ENCODE results near the gene LRRC74B.
"Not testable (repeated sequence)": the region's sequence is repeated elsewhere in the genome, so short reads cannot be mapped to it uniquely, and the experiment has no call there.

The LRRC74B gene

DNA sequence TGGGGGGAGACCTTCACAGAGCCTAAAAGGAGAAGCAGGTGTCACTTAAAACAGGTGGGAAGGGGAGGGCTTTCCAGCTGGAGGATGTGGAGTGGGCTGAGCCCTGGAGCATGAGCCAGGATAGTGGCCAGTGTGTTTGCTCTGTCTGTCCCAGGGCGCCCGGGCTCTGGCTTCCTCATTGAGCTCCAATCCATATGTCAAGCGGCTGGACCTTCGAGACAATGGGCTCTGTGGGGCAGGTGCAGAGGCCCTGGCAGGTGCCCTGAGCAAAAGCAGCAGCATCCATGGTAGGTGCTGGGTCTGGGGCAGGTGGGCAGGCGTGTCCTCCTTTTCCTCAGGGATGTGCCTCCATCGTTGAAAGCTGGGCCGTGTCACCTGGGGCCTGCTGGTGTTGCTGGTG lies 2.0 kb downstream of the LRRC74B start:
- Histone ChIP-seq H3K9ac (ENCODE audit: low read depth, low read length, poor library complexity, severe bottlenecking) (no peak overlapping the region), H3K9me3 (ENCODE audit: insufficient read depth, low read depth, low read length) (no peaks in the 10 kb centered on the region), H3K9me2 (replicated peaks; ENCODE audit: low read depth, low read length) (no peaks in the 10 kb centered on the region), H3F3A (ENCODE audit: low read depth) (no peaks in the 10 kb centered on the region), H4K20me1 (ENCODE audit: insufficient read depth, low read length, poor library complexity, severe bottlenecking) (no peaks in the 10 kb centered on the region), H3K4me3 (ENCODE audit: low read length, poor library complexity, severe bottlenecking) (no peak overlapping the region), H2AFZ (ENCODE audit: low read length) (no peak overlapping the region), H3K27me3 (ENCODE audit: insufficient read depth, low read length, poor library complexity, severe bottlenecking) (no peaks in the 10 kb centered on the region), H3K4me2 (ENCODE audit: low read depth, low read length, poor library complexity, severe bottlenecking) (no peak overlapping the region), H3K36me3 (ENCODE audit: insufficient read depth, low read length) (no peaks in the 10 kb centered on the region), H3K4me1 (ENCODE audit: insufficient read depth, low read length, poor library complexity, severe bottlenecking) (peaks cover 12% of the 10 kb centered on the region), H3K79me2 (ENCODE audit: insufficient read depth, low read length) (no peaks in the 10 kb centered on the region)
- no peak for TF ChIP-seq EZH2phosphoT487 (IDR thresholded peaks at IDR 0.05; ENCODE audit: borderline replicate concordance)

DNA sequence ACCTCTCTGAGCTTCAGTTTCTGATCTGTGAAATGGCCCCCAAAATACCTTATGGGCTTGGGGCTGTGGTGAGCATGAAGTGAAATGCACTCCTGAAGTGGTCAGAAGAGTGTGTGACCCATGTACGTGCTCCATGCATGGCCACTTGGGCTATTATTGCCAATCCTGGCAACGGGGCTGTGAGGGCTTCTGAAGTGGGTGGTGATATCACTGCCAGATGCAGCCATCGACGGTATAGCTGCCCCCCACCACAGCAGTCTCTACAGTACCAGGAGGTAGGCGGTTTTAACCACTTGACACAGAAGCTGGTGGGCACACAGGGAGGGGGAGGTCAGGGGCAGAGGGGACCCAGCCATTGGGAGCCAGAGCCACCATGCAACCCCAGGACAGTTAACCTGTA lies 2.7 kb downstream of the LRRC74B start:
- not testable (repeated sequence) for H4K20me1 ChIP-seq (ENCODE audit: insufficient read depth, low read length, poor library complexity, severe bottlenecking); H3K79me2 ChIP-seq (ENCODE audit: insufficient read depth, low read length); H3K4me2 ChIP-seq (ENCODE audit: low read depth, low read length, poor library complexity, severe bottlenecking); H3K9me3 ChIP-seq (ENCODE audit: insufficient read depth, low read depth, low read length); H3K9me2 ChIP-seq (replicated peaks; ENCODE audit: low read depth, low read length); H3K36me3 ChIP-seq (ENCODE audit: insufficient read depth, low read length); H3K4me3 ChIP-seq (ENCODE audit: low read length, poor library complexity, severe bottlenecking); H2AFZ ChIP-seq (ENCODE audit: low read length); H3K27me3 ChIP-seq (ENCODE audit: insufficient read depth, low read length, poor library complexity, severe bottlenecking); H3F3A ChIP-seq (ENCODE audit: low read depth); H3K9ac ChIP-seq (ENCODE audit: low read depth, low read length, poor library complexity, severe bottlenecking)
- peaks cover 12% of the 10 kb centered on the region for H3K4me1 ChIP-seq (ENCODE audit: insufficient read depth, low read length, poor library complexity, severe bottlenecking)

DNA sequence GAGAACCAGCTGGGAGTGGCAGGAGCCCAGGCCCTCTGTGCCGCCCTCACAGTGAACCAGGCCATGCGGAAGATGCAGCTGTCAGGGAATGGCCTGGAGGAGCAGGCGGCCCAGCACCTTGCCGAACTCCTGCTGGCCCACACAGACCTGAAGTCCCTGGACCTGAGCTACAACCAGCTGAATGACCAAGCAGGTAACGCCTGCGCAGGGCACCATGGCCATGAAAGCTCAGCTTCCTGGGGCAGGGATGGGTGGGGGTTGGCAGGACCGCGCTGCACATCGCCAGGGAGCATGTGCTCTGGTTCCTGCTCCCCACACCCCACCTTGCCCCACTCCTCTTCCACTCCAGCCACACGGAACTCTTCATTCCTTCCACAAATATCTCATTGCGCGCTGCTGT lies 3.2 kb downstream of the LRRC74B start:
- H2AFZ ChIP-seq (ENCODE audit: low read length); H3K36me3 ChIP-seq (ENCODE audit: insufficient read depth, low read length); H3K9ac ChIP-seq (ENCODE audit: low read depth, low read length, poor library complexity, severe bottlenecking); H4K20me1 ChIP-seq (ENCODE audit: insufficient read depth, low read length, poor library complexity, severe bottlenecking); H3K4me3 ChIP-seq (ENCODE audit: low read length, poor library complexity, severe bottlenecking); H3K4me2 ChIP-seq (ENCODE audit: low read depth, low read length, poor library complexity, severe bottlenecking); H3K9me3 ChIP-seq (ENCODE audit: insufficient read depth, low read depth, low read length); H3F3A ChIP-seq (ENCODE audit: low read depth); H3K27me3 ChIP-seq (ENCODE audit: insufficient read depth, low read length, poor library complexity, severe bottlenecking); H3K79me2 ChIP-seq (ENCODE audit: insufficient read depth, low read length); H3K9me2 ChIP-seq (replicated peaks; ENCODE audit: low read depth, low read length): not testable (repeated sequence)
- H3K4me1 ChIP-seq (ENCODE audit: insufficient read depth, low read length, poor library complexity, severe bottlenecking) = peaks cover 12% of the 10 kb centered on the region

DNA sequence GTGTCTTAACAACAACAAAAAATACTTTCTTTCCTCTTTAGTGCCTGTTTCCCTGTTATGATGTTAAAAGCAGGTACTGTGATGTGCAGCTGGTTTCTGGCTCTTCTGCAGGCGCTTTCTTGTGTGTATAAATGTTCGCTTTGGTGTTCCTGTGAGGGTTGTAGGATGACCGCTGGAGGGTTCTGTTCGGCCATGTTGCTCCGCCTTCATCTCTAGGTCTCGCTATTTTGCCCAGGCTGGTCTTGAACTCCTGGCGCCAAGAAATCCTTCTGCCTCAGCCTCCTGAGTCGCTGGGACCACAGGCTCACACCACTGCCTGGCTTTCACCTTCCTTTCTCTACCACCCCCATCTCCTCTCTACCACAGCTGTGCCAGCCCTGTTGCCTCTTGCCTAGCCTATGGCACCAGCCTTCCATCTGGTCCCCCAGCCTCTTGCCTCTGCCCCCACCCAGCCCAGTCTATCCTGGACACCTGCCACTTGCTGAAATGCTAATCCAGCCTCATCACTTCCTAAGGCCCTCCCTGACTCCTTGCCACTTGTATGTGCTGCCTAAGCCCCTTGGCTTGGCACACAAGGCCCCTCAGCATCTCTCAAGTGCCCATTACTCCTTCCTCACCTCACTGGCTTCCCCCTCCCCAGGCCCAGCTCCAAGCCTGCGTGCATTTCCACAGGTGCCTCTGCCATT lies 5.5 kb downstream of the LRRC74B start:
- no peaks in the 10 kb centered on the region for H3F3A ChIP-seq (ENCODE audit: low read depth)
- H3K4me2 ChIP-seq (ENCODE audit: low read depth, low read length, poor library complexity, severe bottlenecking) = peak overlapping the region; percentile 29
- H2AFZ ChIP-seq (ENCODE audit: low read length) = peak overlapping the region; percentile 58; the same call in 1 of the 2 replicates
- no peaks in the 10 kb centered on the region for H3K27me3 ChIP-seq (ENCODE audit: insufficient read depth, low read length, poor library complexity, severe bottlenecking)
- H3K4me1 ChIP-seq (ENCODE audit: insufficient read depth, low read length, poor library complexity, severe bottlenecking) = peaks cover 23% of the 10 kb centered on the region
- TF ChIP-seq, protein P1, sequence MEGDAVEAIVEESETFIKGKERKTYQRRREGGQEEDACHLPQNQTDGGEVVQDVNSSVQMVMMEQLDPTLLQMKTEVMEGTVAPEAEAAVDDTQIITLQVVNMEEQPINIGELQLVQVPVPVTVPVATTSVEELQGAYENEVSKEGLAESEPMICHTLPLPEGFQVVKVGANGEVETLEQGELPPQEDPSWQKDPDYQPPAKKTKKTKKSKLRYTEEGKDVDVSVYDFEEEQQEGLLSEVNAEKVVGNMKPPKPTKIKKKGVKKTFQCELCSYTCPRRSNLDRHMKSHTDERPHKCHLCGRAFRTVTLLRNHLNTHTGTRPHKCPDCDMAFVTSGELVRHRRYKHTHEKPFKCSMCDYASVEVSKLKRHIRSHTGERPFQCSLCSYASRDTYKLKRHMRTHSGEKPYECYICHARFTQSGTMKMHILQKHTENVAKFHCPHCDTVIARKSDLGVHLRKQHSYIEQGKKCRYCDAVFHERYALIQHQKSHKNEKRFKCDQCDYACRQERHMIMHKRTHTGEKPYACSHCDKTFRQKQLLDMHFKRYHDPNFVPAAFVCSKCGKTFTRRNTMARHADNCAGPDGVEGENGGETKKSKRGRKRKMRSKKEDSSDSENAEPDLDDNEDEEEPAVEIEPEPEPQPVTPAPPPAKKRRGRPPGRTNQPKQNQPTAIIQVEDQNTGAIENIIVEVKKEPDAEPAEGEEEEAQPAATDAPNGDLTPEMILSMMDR (conservative IDR thresholded peaks at IDR 0.05; ENCODE audit: low read length) = no peak
- TF ChIP-seq EZH2phosphoT487 (IDR thresholded peaks at IDR 0.05; ENCODE audit: borderline replicate concordance) = no peak
- no peaks in the 10 kb centered on the region for H3K9me2 ChIP-seq (replicated peaks; ENCODE audit: low read depth, low read length)
- H4K20me1 ChIP-seq (ENCODE audit: insufficient read depth, low read length, poor library complexity, severe bottlenecking) = no peaks in the 10 kb centered on the region
- H3K9me3 ChIP-seq (ENCODE audit: insufficient read depth, low read depth, low read length) = no peaks in the 10 kb centered on the region
- H3K79me2 ChIP-seq (ENCODE audit: insufficient read depth, low read length) = no peaks in the 10 kb centered on the region
- H3K36me3 ChIP-seq (ENCODE audit: insufficient read depth, low read length) = no peaks in the 10 kb centered on the region
- no peak overlapping the region for H3K4me3 ChIP-seq (ENCODE audit: low read length, poor library complexity, severe bottlenecking)
- no peak overlapping the region for H3K9ac ChIP-seq (ENCODE audit: low read depth, low read length, poor library complexity, severe bottlenecking)
